HG03135 (cell line): Measurements from ENCODE around the gene PCDH9.

Experiments used
- ATAC-seq: cut with Tn5 transposase; IDR thresholded peaks from one replicate; pipeline ENCODE4 v1.9.1; 2021; ENCODE audit warnings: mild to moderate bottlenecking, moderate library complexity; ENCODE audit not compliant: unreplicated experiment

The PCDH9 gene

DNA sequence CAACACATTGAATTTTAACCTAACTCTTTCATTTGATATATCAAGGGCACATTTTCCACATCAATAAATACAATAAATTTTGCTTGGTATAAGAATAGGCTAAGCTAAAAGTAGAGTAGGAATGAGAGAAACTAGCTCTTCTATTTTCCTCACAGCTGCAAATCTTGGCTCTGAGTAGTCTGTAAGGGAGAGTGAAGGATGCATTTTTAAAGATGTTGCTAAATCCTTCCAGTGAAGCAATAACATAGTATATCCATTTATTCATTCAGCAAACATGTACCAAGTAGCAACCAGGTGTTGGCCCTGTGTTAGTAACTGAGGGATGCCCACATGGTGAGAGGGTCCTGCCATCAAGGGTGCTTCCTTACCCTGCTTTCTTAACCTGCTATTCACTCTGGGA is 799.9 kb downstream of the PCDH9 start:
- ATAC-seq = no peak

DNA sequence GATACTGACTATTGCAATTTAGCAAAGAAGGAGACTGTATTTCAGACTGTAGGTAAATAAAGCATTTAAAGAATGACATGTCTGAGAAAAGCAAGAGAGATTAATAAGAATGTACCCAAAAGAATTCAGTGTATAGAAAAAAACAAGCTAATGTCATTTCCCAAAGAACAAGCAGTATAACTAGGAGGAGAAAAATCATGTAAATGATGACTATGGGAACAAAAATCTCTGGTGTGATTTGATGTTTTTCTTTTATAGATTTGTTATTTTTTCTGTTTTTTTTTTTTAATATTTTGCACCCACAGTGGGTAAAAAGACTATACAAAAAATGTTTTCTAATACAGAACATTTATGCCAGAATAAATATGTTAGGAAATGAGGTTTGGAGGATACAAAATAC is 801.0 kb downstream of the PCDH9 start:
- no peak for ATAC-seq

DNA sequence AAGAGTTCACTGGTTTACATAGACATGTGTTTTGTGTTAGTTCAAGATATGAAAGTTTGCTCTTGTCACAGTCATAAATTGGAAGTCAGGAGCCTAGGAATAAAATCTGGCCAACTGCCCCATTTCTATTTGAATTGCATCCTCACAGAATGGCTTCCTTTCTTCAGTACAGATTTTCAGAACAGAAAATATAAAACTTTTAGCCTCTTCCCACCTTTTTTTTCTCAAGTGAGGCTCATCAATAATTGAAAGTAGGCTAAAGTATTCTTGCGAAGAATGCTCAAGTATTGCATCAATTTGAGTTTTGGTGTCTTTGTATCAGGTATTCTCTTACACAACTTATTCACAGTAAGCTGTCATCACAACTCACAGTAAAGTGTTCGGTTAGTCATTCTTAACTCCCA is 802.7 kb downstream of the PCDH9 start:
- ATAC-seq = no peak

DNA sequence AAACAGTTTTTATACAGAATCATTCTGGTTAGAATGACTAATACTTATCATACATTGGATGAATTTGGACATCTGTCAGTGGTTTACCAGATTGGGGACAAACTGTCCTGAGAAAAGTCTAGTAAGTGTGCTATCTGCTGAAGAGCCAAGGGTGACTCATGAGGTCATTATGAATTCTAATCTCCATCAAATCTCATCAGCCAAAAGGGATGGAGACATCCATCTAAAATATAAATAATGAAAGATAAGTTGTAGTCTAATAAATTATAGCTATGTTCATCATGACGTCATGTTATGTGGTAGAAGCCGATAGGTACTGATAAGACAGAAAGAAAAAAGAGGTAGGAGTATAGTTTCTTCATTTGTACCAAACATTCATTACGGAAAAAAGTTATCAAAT is 804.4 kb downstream of the PCDH9 start:
- no peak for ATAC-seq

DNA sequence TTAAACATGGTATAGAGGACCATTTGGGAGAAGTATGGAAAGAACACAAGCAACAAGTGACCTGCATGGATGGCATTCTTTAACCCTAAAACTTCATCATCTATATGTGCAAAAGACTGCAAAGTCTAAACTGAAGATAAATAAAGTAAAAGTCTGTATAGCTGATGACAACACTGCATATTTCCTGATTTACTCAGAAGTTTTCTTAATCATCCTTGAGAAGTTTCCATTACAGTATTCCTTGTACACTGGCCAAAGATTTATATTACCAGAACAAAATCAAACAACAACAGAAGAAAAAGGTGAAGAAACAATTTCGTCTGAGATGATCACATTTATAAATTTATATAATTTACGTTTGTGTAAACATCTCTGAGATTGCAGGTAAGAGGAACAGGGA is 805.7 kb downstream of the PCDH9 start:
- no peak for ATAC-seq

DNA sequence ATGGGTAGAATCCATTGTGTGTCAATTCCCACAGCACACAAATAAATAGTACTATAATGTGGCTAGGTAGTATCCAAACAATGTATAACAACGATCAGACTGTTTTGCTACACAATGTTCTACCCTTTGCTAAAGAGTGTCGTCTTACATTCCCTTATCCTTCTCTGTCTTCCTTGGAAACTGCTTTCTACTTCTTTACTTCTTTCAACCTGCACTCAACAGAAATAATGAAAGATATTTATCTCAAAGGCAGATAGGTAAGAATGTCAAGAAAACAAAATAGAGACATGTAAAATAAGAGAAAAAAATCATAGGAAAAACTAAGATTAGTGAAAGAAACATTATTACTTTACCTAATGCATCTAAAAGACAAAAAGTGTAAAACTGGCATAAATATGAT is 814.7 kb downstream of the PCDH9 start:
- no peak for ATAC-seq

DNA sequence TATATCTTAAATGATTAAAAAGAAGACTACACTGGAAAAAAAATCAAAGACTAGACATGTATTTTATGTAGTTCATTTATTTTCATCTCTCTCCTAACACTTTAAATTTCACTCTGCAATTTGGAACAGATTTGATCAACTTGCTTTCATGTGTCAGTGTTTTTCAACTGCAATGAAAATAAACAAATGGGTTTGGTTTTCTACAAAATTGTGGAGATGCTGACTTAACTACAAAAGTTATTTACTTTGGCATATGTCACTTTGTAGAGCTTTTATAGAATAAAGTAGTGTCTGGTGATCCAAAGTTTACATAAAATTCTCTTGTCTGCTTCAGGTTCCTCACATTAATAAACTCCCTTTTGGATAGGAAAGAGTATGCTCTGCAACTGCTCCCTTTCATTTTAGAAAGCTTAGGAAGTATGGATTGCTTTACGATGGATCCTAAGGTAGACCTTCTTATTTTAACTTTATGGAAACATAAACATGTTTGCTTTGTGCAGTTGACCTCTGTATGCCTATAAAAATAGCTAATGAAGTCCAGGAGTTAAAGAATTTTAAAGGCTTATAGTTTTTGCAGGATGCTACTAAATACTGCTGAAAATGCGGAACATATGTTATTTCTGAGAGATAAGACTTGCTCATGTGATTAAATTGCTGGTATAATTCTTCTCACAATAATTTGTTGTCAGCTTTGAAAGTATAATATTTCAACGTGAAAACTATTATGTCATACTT is 815.9 kb downstream of the PCDH9 start:
- no peak for ATAC-seq

DNA sequence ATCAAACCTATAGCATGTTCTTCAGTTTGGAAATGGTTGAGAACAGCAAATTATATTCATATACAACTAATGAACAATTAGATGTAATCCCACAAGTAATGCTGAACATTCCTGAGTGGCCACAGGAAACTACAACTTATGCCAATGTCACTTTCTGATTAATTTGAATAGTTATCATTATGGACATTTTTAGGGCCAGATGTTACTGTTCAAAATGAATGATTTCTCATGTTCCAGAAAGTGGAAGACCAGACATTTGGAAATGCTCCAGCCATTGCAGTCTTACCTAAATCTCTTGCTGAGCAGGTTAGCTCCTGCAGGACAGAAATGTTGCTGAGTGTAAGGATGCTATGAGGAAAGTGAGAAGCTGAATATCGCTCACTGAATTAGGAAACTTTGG is 819.8 kb downstream of the PCDH9 start:
- no peak for ATAC-seq

DNA sequence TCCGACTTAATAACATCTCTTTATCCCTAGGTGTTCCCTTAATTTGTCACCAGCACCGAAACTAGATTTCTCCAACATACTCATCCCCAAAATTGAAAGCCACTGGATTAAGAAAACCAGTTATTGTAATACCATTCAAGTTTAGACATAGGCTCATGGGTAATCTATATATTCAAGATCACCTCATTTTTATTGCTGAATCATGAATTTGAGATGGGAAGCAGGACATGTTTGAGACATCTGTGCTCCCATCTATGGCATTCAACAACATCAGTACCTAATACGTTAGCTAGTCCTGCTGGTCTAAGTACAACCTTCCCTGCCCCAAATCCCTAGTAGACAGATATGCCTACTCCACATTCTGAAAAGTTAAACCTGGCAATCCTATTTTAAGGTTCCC is 820.6 kb downstream of the PCDH9 start:
- ATAC-seq = no peak

DNA sequence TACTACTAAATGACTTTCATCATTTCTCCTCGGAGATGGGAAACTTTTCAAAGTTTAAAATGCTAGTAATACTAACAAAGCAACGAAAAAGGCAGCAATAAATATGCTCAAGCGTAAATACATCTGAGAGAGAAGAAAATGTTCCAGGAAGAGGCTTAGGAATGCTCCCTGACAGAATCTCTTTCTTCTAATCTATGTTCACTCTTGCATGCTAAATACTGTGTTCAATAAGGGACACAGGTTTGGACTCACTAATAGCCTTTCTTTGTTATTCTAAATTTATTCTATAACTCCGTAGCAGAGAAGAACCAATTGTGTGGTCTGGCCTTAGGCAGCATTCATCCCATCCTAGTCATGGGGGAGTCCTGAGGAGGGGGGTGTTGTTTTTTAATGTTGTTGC is 823.0 kb downstream of the PCDH9 start:
- ATAC-seq = no peak

DNA sequence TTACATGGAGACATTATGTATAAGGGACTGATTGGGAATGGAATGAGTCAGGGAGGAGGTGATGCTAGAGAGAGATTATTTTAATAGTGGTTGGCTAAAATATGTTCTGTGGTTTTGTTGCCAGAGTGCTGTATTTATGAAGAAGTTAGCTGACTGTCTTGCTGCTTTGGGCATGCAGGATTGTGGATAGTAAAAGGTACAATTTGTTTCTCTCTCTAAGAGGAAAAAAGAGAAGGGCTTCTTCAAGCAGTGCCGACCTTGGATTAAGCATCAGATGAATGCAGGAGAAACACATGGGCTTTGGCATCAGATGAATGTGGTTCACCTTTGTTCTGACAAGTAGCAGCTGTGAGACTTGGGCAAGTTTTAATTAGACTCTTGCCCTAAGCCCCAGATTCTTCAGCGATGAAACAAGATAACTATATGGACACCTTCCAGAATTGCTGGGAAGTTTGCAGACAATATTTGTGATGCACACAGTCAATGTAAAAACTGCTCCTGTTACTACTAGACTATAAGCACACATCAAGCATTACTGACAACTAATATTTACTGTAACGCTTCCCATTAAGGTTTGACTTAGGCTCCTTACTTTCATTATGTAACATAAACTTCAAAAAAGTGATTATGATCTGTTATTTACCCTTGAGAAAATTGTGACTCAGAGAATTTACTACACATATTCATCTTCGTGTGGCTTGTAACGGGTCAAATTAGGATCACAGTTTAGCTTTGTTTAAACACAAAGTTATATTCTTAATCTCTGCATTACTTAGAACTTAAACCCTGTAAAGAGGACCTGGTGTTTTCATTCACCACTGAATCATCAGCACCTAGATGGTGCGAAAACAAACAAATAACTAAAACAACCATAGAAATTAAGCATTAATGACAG is 824.0 kb downstream of the PCDH9 start:
- ATAC-seq = no peak

DNA sequence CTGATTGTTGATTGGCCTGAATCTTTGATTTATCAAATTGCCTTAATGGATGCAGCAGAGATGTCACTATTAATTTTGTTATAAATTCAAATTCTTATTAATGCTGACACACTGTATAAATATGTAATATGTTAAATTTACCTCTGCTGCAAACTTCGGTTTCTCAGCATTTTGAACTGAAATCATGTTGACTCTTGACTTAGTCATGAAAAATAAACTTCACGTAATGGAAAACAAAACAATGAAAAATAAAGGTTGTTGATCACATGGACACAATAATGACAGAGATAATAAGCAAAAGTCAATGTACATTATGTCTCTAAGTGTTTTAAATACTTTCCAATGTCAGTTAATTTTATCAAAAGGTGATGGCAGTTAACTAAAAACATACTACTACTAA is 827.6 kb downstream of the PCDH9 start:
- ATAC-seq = no peak

DNA sequence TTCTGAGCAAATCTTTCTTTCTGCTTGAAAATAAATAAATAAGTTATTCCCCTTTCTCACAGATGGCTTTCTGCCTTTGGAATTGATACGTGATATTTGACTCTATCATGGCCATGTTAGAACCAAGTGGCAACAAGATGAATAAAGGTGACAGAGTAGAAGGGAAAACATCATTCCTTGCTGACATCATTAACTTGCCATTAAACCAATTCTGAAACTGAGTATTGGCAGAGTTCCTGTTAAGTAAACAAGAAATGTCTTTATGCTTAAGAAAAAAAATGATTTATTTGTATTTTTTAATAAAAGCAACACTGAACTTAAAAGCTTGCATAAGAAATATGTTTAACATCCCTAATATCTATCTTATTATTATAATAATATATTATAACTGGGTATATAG is 828.1 kb downstream of the PCDH9 start:
- no peak for ATAC-seq

DNA sequence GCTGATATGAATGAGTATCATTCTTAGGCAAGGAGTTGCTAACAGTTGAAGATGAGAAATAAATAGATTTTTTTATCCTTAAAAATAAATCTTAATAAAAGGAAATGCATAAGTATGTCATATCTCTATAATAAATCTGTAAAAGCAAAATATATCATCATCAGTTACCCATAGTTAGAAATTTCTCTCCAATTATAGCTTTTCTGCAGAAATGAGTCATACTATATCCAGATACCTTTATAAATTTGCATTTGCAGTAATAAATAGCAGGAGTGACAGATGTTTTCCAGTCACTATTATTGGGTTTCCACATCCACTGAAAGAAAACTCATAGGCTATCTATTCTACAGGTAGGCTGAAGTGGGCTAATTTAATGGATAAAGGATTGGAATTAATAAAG is 829.8 kb downstream of the PCDH9 start:
- no peak for ATAC-seq

DNA sequence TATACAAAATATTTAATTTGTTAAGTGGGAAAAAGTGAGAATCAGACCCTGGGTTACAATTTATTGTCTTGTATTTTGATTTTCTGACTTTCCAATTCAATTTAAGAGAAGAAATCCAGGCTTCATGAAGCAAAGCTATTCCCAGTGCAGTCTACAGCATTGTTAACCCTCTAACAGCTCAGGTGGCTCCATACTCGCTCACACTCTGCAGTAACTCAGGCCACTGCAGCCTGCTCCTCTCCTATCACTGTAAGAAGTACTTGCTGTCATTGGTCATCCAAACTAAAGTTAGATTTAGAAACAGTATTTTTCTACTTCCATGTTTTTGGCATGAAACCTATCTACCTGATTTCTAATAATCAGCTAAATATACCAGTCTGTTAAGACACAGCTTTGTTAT is 830.3 kb downstream of the PCDH9 start:
- ATAC-seq = no peak

DNA sequence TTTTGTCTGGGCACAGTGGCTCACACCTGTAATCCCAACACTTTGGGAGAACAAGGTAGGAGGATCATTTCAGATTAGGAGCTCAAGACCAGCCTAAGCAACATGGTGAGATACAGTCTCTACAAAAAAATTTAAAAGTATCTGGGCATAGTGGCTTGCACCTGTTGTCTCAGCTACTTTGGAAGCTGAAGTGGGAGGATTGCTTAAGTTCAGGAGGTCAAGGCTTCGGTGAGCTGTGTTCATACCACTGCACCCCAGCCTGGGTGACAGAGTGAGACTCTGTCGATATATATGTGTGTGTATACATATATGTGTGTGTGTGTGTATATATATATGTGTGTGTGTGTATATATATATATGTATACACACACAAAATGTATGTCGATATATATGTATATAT is 833.0 kb downstream of the PCDH9 start:
- no peak for ATAC-seq

DNA sequence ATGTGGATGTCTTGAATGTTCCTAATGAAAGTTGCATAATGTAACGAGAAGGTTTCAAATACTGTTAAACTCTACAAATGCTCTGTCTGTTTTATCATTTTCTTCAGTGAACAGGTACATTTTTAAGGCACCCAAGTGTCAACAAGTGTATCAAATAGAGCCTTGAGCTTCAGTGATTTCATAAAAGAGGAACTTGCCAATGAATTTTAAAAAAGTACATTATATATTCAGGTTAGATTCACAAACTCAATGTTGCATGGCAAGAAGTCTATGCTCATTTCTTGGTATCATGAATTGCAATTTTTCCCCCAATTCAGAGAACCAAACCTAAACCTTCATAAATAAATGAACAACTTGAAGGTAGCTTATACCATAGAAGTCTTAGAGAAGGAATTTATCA is 838.8 kb downstream of the PCDH9 start:
- no peak for ATAC-seq

DNA sequence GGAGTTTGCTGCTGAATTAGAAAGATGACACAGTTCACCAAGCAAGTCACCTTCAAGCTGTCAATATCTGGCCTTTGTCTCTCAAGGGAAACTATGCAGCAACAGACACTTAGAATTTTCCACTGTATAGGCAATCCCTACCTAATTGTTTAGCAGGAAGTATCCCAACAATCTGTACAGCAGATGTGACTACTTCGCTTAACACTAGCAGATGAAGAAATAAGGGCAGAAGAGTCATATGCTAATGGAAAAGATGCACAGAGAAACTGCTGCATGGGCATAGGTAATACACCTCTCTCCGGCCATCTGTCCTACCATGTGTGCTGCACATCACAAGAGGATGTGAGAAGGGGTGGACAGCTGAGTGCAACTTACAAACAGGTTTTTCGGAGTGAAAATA is 851.2 kb downstream of the PCDH9 start:
- no peak for ATAC-seq

DNA sequence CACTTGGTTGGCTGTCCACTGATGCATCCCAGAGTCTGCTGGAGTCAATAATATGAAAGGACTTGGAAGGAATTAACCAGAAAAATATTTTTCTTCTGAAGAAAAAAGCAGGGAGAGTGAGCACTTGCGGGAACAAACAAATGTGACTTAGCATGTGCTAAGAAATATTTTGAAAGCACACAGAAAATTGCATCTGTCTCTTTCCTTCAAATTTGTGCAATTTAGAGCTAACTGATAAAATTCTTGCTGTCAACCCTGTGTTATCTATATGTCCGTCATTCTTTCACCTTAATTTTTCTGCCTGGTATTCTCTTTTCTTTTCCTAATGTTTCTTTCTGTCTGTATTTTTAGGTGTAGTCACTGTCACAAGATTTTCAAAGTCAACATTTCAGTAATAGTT is 852.6 kb downstream of the PCDH9 start:
- ATAC-seq = no peak

DNA sequence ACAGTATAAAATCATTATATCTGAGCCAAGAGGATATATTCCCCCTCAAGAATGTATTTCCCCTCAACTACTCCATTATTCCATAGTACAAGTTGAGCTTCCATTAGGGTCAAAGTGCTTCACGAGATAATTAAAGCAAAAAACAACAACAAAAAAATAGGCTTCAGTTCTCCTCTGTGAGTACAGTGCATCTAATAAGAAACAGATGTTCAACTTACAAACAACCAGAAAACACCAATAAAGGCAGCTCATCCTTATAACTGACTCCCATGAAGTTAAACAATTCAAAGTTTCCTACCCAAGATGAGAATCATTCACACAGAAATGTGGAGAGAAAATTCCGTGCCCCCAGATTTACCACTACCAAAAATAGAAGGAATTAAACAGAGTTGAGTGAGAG is 854.4 kb downstream of the PCDH9 start:
- no peak for ATAC-seq

DNA sequence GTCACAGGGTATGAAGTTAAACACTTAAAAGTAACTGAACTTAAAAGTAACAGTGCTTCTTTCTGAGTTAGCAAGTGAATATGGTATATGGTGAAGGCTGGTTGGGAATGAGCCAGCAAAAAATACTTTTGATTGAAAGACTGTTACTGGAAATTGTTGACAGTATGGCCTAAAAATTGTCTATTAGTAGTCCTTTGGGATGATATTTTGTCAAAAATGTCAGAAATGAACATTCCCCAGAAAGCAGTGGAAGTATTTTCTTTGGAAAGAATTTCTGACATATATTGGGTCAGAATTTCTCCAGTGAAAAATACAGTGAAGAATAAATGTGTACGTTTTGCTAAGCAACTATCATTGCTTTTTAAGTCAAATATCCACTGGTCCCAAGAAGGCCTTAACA is 860.5 kb downstream of the PCDH9 start:
- no peak for ATAC-seq

DNA sequence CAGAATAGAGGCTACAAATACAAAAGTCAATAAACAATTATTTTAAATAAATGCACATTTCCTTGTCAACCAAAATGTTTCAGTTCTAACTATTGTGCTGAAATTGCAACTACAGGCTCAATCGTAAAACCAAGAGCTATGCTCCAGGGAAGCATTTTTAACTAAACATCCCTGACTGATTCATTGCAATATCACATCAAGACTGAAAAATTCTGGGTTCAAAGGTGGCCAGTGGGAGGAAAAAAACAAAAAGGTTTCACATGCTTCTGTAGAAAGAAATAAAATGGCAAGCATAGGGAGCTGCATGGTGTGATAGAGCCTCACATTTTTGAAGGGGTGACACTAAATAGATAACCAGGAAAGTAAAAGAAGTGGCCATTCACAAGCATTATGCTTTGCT is 862.8 kb downstream of the PCDH9 start:
- ATAC-seq = no peak
